Measurements from ENCODE around the gene AGAP1. TPM values are rescaled to one million over a fixed set of nuclear protein-coding genes. Genes with fewer than 3 reads are reported as not detected.

The AGAP1 gene
- total RNA-seq, 1 donor, result 18.5 TPM

- H3K27me3 ChIP-seq (ENCODE audit: insufficient read depth, low read length), result no peaks in the 10 kb centered on the region
- no peaks in the 10 kb centered on the region for H3K9me3 ChIP-seq (ENCODE audit: low read depth, low read length)
- no peak for DNase-seq (ENCODE audit: insufficient read length, low spot score, missing footprints)
- peaks cover 32% of the 10 kb centered on the region for H4K20me1 ChIP-seq (ENCODE audit: insufficient read depth, low read length)
- H3K27ac ChIP-seq (ENCODE audit: low read depth, low read length), result no peak overlapping the region
- peak overlapping the region; percentile 92 for H3K4me2 ChIP-seq (ENCODE audit: insufficient read depth, low read length)
- TF ChIP-seq, protein P1, sequence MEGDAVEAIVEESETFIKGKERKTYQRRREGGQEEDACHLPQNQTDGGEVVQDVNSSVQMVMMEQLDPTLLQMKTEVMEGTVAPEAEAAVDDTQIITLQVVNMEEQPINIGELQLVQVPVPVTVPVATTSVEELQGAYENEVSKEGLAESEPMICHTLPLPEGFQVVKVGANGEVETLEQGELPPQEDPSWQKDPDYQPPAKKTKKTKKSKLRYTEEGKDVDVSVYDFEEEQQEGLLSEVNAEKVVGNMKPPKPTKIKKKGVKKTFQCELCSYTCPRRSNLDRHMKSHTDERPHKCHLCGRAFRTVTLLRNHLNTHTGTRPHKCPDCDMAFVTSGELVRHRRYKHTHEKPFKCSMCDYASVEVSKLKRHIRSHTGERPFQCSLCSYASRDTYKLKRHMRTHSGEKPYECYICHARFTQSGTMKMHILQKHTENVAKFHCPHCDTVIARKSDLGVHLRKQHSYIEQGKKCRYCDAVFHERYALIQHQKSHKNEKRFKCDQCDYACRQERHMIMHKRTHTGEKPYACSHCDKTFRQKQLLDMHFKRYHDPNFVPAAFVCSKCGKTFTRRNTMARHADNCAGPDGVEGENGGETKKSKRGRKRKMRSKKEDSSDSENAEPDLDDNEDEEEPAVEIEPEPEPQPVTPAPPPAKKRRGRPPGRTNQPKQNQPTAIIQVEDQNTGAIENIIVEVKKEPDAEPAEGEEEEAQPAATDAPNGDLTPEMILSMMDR (IDR thresholded peaks at IDR 0.05; ENCODE audit: extremely low read depth, low read depth, low read length), result no peak
- H2AFZ ChIP-seq (ENCODE audit: low read length), result peak overlapping the region; percentile 98
- H3K79me2 ChIP-seq (ENCODE audit: insufficient read depth, low read length), result peaks cover 37% of the 10 kb centered on the region
- H3K36me3 ChIP-seq (ENCODE audit: insufficient read depth, low read length), result no peaks in the 10 kb centered on the region
- H3K4me1 ChIP-seq (ENCODE audit: insufficient read depth, low read length), result peaks cover 19% of the 10 kb centered on the region
- H3K4me3 ChIP-seq (ENCODE audit: insufficient read depth, low read length), result peak overlapping the region; percentile 74
Measured at GRCh38 chr2:235493402-235493774, 455 bp upstream of the AGAP1 start.

DNA sequence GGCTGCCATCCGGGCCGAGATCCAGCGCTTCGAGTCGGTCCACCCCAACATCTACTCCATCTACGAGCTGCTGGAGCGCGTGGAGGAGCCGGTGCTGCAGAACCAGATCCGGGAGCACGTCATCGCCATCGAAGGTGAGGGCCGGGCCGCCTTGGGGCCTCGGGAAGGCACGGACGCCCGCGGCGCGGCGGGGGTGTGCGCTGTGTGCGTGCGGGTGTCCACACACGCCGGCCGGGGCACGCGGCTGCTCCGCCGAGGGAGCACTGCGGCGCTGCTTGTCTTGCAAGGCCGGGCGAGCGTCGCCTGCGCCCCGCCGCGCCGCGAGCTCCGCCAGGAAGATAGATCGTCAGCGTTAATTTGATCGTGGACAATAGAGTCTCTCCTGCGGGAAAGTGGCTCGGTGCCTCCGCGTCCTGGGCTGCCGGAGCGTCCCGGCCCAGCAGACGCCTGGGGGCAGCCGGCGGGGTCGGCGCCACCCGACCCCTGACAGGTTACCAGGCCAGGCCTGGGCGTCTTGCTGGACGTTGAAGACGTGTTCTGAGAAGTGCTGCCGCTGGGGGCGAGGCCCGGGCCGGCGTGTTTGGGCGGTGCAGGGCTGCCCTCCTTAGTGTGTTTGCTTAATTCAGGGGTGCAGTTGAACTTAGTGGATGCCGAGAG is 1.0 kb downstream of the AGAP1 start:
- no peaks in the 10 kb centered on the region for H3K9me3 ChIP-seq (ENCODE audit: low read depth, low read length)
- DNase-seq (ENCODE audit: insufficient read length, low spot score, missing footprints), result peak; percentile 92
- peak overlapping the region; percentile 53 for H3K27ac ChIP-seq (ENCODE audit: low read depth, low read length)

DNA sequence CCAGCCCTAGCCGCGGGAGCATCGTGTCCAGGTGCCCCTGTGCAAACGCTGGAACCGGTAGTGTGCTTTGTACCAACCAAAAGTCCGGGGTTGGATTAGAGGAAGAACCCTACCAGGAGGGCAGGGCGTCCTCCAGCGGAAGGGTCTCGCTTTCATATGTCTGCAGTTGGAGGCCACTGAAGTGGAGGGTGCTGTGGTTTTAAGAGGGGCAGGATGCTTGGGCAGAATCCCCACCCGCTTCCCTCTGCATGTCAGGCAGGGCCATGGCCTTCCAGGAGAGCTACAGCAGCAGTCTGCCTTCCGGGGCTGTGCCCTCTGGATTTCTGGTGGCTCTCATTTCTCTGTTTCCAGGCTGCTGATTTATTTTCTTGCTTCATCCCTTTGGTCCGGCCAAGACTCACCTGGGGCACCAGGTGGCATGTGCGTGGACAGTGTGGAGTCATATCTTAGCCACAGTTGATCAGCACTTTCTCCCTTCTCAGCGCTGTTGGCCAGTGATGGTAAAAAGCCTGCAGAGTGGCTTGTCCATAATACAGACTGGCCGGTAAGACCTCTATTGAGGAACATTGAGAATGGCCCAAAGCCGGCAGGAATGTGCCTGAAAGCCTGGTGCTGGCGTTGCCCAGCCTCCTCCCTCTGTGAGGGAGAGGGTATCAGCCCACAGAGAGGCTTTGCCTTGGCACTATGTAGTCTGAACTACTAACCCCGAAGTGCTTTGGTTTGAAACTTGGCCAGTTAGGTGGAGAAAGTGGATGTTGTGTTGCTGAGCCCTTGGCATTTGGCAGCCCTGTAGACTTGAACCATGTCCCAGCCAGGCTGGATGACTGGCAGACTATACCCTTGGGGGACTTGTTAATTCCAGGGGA is 1.8 kb downstream of the AGAP1 start:
- Histone ChIP-seq H3K27ac (ENCODE audit: low read depth, low read length) (no peak overlapping the region), H3K79me2 (ENCODE audit: insufficient read depth, low read length) (peaks cover 59% of the 10 kb centered on the region), H3K4me3 (ENCODE audit: insufficient read depth, low read length) (peak overlapping the region; percentile 76), H3K4me2 (ENCODE audit: insufficient read depth, low read length) (peak overlapping the region; percentile 90), H3K4me1 (ENCODE audit: insufficient read depth, low read length) (peaks cover 19% of the 10 kb centered on the region), H3K27me3 (ENCODE audit: insufficient read depth, low read length) (no peaks in the 10 kb centered on the region), H3K36me3 (ENCODE audit: insufficient read depth, low read length) (no peaks in the 10 kb centered on the region), H3K9me3 (ENCODE audit: low read depth, low read length) (no peaks in the 10 kb centered on the region), H4K20me1 (ENCODE audit: insufficient read depth, low read length) (peaks cover 54% of the 10 kb centered on the region), H2AFZ (ENCODE audit: low read length) (peak overlapping the region; percentile 41)
- no peak for DNase-seq (ENCODE audit: insufficient read length, low spot score, missing footprints)
- TF ChIP-seq, protein P1 (IDR thresholded peaks at IDR 0.05; ENCODE audit: extremely low read depth, low read depth, low read length), result no peak

More for the DNA sequence above, 1.0 kb downstream of the AGAP1 start:
- peaks cover 46% of the 10 kb centered on the region for H4K20me1 ChIP-seq (ENCODE audit: insufficient read depth, low read length)
- H2AFZ ChIP-seq (ENCODE audit: low read length), result peak overlapping the region; percentile 70
- H3K79me2 ChIP-seq (ENCODE audit: insufficient read depth, low read length), result peaks cover 52% of the 10 kb centered on the region
- peaks cover 19% of the 10 kb centered on the region for H3K4me1 ChIP-seq (ENCODE audit: insufficient read depth, low read length)
- no peaks in the 10 kb centered on the region for H3K27me3 ChIP-seq (ENCODE audit: insufficient read depth, low read length)
- peak overlapping the region; percentile 76 for H3K4me3 ChIP-seq (ENCODE audit: insufficient read depth, low read length)
- H3K4me2 ChIP-seq (ENCODE audit: insufficient read depth, low read length), result peak overlapping the region; percentile 90
- H3K36me3 ChIP-seq (ENCODE audit: insufficient read depth, low read length), result no peaks in the 10 kb centered on the region
- TF ChIP-seq, protein P1 (IDR thresholded peaks at IDR 0.05; ENCODE audit: extremely low read depth, low read depth, low read length), result no peak

- peaks cover 65% of the 10 kb centered on the region for H3K79me2 ChIP-seq (ENCODE audit: insufficient read depth, low read length)
Measured at GRCh38 chr2:235496239-235496621, 2.4 kb downstream of the AGAP1 start.

More at GRCh38 chr2:235496239-235496621, 2.4 kb downstream of the AGAP1 start:
- H3K4me3 ChIP-seq (ENCODE audit: insufficient read depth, low read length), result peak overlapping the region; percentile 76
- peak overlapping the region; percentile 90 for H3K4me2 ChIP-seq (ENCODE audit: insufficient read depth, low read length)
- peaks cover 59% of the 10 kb centered on the region for H4K20me1 ChIP-seq (ENCODE audit: insufficient read depth, low read length)
- H3K27ac ChIP-seq (ENCODE audit: low read depth, low read length), result no peak overlapping the region
- H2AFZ ChIP-seq (ENCODE audit: low read length), result no peak overlapping the region
- H3K9me3 ChIP-seq (ENCODE audit: low read depth, low read length), result no peaks in the 10 kb centered on the region
- TF ChIP-seq, protein P1 (IDR thresholded peaks at IDR 0.05; ENCODE audit: extremely low read depth, low read depth, low read length), result no peak
- H3K27me3 ChIP-seq (ENCODE audit: insufficient read depth, low read length), result no peaks in the 10 kb centered on the region
- no peaks in the 10 kb centered on the region for H3K36me3 ChIP-seq (ENCODE audit: insufficient read depth, low read length)
- peaks cover 25% of the 10 kb centered on the region for H3K4me1 ChIP-seq (ENCODE audit: insufficient read depth, low read length)
- DNase-seq (ENCODE audit: insufficient read length, low spot score, missing footprints), result no peak
